Fibroblast of skin of back (primary cell): ENCODE measurements around the gene DNAJC8. TPM values are rescaled to one million over a fixed set of nuclear protein-coding genes. Genes with fewer than 3 reads are reported as not detected.
A peak's percentile ranks its signal among the peaks of the same experiment; 100 is the strongest.

ENCODE experiments used
- DNase-seq: peaks from one replicate; pipeline ENCODE4 v3.0.0-alpha.2; 2013
- polyA plus RNA-seq, 2 experiments: library from polyadenylated mRNA; unstranded; fragments of 120-200 nt; gene quantifications; one replicate each; pipeline ENCODE4 v1.2.1, GENCODE V29; 2013; ENCODE audit not compliant: insufficient read length in 2 of 2

Gene DNAJC8, protein sequence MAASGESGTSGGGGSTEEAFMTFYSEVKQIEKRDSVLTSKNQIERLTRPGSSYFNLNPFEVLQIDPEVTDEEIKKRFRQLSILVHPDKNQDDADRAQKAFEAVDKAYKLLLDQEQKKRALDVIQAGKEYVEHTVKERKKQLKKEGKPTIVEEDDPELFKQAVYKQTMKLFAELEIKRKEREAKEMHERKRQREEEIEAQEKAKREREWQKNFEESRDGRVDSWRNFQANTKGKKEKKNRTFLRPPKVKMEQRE
- polyA plus RNA-seq (2013, experiment 1 of 2; ENCODE audit: insufficient read length) = 105 TPM
- polyA plus RNA-seq (2013, experiment 2 of 2; ENCODE audit: insufficient read length) = 96.1 TPM

DNA sequence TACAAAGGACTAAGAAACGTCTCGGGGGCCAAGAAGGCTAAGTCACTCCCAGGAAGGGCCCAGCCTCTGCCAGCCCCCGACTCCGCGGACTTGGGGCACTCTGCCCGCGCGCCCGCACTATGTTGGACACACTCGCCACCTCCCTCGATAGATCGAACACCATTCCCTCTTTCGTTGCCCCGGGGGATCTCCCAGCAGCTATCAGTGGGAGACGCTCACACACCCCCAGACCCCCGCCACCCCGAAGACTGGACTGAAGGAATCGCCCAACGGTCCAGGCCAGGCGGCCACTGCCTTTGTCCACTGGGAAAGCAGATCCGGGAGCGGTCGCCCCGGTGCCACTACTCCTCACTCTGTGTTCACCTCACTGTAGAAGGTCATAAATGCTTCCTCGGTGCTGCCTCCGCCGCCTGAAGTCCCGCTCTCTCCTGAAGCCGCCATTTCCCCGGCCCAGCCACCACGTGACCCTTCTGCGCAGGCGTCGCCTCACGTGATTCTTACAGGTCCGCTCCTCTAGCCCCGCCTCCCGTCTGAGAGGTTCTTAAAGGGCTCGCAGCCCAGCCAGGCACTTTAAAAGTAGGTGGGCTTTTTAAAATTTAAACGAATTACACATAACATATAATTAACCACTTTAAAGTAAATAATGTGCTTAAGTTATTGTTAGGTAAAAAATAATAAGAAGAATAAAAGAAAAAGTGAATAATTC, at the start of gene DNAJC8:
Gene DNAJC8, minus strand, starts transcription at position 472 of the 706 bp plus-strand sequence. Its CDS starts 31 bp downstream, at position 441.
- peak; percentile 92 for DNase-seq

DNA sequence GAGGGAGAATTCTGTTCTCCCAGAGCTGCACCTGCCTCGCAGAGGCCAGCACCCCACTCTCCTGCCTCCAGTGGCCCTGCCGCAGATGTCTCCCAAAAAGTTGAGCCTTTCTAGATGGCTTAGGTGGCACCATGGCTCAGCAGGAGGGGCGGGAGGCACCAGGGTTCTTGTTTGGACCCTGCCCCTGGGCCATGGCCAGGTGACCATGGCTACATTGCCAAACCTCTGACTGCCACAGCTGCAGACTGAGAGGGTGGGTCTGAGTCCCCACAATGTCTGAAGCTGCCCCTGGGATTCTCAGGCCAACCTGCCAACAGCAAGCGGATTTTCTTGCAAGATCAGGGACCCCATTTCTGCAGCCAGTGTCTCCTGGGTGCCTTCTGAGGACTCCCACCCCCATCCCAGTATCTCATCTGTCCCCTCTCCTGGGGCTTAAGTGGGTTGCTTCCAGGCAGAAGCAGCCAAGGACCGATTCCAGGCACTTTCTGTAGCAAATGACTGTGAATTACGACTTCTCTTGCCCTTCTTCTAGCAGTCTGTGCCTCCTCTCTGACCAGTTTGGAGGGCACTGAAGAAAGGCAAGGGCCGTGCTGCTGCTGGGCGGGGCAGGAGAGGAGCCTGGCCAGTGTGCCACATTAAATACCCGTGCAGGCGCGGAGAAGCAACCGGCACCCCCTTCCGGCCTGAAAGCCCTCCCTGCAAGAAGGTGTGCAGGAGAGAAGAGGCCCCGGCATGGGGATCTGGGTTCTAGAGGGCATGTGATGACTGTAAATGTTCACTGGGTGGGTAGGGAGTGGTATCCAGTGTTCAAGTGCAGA, 49.0 kb upstream of the DNAJC8 start:
- no peak for DNase-seq

DNA sequence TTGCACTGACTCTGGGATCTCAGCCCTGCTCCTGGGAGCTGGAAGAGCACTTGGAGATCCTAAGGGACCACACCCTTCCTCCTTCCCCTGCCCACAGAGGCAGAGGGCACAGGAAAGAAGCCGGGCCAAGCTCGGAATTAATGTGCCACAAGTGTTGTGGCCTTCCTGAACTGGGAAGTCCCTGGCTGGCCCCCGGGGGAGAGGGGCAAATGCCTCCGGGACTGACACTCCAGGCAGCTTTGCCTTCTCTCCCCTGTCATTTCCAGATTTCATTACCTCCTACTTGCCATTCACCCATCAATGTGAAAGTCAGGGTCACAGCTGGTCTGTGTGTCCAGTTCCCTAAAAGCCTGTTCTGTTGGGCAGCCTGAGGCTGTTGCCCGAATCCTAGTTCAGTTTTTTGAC, 48.1 kb upstream of the DNAJC8 start:
- DNase-seq = no peak

DNA sequence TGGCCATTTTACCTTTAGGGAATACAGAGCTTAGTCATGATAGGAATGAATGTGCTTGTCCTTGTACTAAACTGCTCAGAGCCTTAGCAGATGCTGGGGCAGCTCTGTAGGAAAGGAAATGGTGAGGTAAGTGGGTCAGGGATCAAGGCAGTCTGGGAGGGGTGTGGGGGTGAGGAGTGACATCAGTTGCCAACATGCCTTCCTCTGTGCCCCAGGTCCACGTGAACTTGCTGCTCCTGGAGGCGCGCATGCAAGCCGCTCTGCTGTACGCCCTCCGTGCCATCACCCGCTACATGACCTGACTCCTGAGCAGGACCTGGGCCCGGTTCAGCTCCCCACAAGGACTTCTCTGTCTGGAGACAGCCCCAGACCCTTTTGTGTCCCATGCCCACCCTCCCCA, 47.7 kb upstream of the DNAJC8 start:
- no peak for DNase-seq

DNA sequence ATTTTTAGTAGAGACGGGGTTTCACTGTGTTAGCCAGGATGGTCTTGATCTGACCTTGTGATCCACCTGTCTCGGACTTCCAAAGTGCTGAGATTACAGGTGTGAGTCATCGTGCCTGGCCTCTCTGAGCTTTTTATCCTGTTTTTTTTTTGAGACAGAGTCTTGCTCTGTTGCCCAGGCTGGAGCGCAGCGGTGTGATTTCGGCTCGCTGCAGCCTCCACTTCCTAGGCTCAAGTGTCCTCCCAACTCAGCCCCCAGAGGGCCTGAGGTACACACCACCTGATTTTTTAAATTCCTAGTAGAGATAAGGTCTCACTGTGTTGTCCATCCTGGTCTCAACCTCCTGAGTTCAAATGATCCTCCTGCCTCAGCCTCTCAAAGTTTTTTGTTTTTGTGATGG, 46.9 kb upstream of the DNAJC8 start:
- DNase-seq = no peak

DNA sequence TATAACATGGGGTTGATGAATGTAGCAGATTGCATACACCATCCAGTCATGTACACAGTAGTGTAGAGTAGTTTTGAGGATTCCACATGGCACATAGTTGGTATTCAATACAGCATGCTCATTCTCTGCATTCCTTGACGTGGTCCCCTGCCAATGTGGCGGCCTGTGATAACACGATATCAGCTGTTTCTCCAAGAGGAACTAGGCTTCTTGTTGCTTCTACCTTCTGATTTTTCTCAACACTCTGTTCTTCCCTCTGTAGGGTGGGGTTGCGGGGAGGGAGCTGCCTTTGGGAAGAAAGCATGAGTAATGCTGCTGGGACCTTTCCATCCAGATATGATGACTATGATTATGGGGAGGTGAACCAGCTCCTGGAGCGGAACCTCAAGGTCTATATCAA, 45.9 kb upstream of the DNAJC8 start:
- DNase-seq = no peak

DNA sequence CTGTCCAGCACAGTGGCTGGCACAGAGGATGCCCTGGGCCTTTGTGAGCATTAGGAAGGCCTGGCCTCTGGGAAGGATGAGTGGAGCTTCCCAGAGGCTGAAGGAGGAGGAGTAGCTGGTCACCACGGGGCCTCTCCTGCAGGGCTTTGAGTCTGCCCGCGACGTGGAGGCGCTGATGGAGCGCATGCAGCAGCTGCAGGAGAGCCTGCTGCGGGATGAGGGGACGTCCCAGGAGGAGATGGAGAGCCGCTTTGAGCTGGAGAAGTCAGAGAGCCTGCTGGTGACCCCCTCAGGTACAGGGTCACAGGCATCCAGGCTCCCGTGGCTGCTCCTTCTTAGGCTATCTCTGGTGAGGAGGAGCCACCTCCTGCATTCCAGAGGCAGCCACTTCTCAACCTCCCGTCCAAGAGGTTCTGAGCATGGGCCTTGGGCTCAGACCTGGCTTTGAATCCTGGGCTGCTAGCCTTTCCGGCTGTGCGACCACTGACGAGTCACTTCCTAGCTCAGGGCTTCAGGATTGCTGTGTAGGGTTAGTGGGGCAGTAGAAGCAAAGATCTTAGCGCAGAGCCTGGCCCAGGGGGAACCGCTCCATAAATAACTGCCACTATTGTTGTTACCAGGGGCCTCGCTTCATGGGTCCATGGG, 40.5 kb upstream of the DNAJC8 start:
- DNase-seq = no peak

DNA sequence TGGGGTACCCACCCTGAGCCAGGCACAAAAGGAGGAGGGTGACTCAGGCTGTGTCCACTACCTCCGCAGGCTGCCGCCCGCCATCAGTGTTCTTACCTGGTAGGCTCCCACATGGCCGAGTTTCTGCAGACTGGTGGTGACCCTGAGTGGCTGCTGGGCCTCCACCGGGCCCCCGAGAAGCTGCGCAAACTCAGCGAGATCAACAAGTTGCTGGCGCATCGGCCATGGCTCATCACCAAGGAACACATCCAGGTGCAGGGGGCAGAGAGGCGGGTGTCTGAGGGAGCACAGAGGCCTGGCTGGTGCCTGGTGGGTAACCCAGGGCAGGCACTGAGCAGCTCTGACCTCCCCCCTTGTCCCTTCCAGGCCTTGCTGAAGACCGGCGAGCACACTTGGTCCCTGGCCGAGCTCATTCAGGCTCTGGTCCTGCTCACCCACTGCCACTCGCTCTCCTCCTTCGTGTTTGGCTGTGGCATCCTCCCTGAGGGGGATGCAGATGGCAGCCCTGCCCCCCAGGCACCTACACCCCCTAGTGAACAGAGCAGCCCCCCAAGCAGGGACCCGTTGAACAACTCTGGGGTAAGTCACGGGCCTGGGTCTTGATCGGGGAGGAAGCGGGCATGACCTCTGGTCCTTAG, 39.5 kb upstream of the DNAJC8 start:
- DNase-seq = no peak

DNA sequence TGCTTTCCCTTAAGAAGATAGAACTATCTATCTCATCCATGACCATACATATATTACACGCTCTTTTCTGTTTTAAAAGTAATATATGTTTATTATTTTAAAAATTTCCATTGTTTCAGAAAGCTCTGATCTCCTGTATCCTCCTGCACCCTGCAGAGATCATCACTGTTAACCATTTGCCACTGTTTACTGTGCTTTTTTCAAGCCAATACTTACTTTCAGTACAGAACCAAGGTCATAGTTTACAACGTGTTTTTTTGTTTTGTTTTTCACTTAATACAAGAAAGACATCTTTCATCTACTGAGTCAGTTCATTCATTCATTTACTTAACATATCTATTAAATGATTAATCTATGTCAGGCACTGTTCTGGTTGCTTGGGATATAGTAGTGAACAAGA, 36.7 kb upstream of the DNAJC8 start:
- DNase-seq = no peak

DNA sequence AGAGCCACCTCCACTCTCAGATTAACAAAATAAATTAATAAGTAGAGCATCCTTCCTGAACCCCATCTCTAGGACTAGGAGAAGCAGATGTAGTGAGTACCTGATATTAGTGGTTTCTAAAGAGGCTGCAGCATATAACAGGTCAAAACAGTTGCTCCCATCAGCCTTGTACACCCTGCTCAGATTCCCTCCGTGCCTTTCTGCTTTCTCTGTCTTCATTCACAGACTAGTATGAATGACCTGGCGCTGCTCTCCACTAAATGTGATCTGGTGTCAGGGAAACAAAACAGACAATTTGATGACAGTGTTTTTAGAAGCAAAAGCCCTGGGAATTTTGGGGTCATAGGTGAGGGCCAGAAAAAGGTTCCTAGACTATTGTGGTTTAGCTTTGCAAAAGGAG, 34.8 kb upstream of the DNAJC8 start:
- DNase-seq = no peak

DNA sequence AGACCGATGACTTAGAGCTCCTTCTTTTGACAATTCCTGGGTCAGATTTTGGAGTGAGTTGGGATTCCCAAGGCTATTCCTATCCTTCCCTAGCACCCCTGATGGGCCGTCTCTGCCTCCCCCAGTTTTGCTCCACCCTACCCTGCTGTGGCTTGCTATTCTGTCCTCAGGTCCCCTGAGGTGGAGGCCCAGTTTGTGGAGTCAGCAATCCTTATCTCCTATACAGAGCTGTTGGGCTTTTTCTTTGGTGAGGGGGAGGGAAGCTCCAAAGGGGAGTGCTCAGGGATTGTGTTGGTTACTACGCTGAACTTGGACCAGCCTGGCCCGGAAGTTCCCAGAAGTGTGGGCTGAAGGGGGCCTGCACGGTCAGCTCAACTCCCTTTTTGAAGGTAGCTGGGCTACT, 34.1 kb upstream of the DNAJC8 start:
- no peak for DNase-seq

DNA sequence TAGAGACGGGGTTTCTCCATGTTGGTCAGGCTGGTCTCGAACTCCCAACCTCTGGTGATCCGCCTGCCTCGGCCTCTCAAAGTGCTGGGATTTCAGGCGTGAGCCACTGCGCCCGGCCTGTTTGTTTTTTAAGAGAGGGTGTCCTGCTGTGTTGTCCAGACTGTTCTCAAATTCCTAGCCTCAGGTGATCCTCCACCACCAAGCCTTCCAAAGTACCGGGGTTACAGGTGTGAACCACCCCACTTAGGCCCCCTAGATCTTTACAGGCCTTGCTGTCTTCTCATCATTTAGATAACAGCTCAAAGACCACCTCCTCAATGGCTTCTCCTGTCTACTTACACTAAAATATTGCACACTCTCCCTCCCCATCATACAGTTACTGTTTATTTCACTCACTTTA, 32.7 kb upstream of the DNAJC8 start:
- no peak for DNase-seq

DNA sequence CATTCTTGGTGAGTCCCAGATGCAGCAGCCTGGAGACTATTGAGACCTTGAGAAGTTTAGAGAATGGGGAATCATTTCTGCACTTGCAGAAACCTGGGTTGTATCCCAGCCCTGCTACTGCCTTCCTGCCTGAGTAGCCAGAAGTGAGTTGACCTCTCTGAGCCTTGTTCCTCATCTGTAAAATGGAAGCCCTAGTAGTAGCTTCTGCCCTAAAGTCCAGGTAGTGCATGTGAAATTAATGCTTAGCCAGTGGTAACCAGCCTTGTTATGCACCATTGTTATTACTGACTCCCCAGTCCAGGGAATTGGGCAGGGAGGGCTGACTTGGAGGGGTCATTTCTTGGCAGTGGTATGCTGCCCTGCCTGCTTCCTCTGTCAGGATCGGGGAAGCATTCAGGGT, 32.1 kb upstream of the DNAJC8 start:
- no peak for DNase-seq

DNA sequence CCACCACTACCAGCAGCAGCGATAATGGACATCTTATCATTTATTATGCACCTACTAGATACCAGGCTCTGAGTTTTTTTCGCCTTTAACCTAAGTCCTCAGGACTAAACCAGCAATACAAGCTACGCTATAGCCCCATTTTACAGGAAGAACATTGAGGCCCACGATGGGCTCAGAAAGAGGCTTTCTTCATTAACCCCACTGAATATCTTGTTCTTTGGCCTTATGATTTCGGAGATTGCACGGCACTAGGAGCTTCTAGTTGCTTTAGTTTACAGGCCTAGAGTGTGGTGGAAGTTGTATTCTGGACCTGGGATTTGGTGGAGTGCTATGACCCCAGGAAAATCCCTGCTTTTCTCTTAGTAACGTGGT, 28.0 kb upstream of the DNAJC8 start:
- DNase-seq = no peak

DNA sequence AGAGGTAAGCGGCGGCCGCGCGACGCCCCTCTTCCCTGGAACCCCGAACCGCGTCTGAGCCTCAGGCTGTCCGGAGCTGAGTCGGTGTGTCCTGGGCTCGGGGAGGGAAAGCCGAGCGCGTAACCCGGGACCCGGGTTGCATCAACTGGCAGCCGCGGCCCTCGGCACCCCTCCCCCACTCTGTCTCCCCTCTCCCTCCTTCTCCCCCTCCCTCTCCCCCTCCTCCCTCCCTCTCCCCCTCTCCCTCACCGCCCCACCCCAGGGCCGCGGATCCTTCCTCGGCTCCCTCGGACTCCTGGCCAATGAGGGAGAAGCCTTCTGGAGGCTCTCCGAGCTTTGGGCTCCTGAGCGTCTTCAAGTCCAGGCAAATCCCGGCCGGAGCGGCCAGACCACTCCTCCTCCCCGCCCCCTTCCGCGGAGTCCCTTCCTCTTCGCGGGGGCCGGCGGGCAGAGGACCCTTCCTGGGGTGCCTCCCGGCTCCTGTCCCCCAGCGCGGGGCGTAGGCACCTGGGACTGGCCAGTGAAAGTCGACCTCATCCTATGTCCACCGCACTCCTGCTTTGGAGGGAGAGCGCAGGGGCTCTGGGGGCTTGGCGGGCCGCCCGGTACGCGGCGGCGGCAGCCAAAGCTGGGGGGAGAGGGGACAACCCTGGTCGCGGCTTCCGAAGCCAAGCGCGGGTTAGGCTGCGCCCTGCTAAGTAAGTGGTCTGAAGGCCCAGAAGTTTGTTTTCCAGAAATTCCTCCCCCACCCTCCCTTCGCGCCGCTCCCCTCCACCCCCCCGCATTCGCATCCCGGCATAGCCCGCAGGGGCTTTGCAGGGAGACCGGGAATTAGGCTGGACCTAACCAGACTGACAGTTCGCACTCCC, 27.3 kb upstream of the DNAJC8 start:
- peak; percentile 84 for DNase-seq

DNA sequence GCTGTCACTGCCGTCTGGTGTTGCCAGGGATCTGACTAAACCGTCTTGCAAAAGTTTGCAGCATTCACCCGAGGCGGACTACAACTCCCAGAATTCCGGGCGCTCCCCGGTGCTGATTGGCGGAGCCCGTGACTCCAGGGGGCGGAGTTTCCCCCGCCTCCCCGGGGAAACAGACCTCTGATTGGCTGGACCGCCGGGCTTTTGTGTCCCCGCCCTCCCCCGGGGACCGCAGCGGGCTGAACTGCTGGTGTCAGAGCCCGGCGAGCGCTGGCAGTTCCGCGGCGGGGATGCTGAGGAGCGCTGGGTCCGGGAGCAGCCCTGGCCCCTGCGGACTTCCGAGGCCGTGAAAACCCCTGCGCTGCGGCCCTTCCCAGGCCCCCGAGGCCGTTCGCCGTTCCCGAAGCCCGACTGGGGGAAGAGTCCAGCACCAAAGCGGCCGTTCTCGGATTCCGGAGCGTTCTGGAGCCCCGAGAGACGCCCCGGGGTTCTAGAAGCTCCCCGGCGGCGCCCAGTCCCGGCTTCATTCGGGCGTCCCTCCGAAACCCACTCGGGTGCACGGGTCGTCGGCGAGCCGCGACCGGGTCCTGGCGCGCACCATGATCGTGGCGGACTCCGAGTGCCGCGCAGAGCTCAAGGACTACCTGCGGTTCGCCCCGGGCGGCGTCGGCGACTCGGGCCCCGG, 26.6 kb upstream of the DNAJC8 start, which contains the start of gene SESN2:
Gene SESN2, plus strand, starts transcription at position 267 of the 682 bp plus-strand sequence. Its CDS starts 330 bp downstream, at position 597.
- peak; percentile 99 for DNase-seq

DNA sequence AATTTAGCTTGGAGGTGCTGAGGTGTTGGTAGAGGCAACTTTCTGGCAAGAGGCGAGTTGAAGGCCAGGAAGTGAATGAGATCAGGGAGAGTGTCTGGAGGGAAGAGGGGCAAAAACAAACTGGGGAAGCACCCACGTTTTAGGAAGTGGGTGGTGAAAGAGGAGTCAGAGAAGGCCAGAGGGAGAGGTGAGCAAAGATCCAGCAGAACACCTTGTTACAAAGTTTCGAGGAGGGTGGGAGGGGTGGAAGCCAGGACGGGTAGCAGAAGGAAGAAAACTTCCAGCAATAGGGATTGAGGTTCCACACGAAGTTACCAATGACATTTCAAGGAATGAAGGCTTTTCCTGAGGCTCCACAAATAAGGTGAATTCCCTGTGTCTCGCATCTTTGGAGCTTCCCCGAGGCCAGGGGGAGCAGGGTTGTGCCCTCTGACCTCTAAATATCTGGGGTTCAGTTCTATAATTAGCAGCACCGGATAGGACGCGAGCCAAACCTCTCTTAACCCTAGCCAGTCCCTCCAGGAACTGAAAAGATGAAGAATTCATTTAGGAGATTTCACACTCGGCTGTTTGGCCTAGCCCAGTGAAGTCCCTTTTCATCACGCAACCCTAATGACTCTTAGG, 25.9 kb upstream of the DNAJC8 start:
- peak; percentile 27 for DNase-seq

DNA sequence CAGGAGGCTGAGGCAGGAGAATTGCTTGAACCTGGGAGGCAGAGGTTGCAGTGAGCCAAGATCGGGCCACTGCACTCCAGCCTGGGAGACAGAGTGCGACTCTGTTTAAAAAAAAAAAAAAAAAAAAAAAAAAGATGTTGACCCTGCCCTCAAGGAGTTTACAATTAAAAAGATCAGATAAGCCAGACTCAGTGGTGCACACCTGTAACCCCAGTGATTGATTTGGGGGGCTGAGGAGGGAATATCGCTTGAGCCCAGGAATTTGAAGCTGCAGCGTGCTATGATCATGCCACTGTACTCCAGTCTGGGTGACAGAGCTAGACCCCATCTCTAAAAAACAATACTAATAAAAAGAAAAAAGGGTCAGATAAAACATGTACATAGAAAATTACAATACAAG, 24.9 kb upstream of the DNAJC8 start:
- DNase-seq = no peak

DNA sequence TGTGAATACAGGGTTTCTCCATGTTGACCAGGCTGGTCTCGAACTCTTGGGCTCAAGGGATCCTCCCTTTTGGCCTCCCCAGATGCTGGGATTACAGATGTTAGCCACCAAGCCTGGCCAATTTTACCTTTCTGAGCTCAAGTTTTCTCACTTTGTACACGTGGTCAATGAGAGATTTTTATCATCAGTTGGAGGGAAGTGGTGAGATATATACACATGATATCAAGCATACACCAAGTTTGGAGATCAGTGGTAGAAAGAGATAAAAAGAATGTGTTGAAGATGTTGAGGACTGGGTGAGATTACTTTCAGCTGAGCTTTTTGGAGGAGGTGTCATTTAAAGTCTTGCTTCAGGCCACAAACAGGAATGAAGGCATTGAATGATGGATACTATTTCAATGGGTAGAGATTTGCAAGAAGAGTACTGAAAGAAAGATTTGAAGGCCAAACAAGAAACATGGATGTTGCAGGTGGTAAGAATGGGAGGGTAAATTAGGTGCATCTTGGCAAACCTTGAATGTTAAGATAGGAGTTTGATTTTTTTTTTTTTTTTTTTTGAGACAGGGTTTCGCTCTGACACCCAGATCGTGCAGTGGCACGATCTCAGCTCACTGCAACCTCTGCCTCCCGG, 23.5 kb upstream of the DNAJC8 start:
- no peak for DNase-seq

DNA sequence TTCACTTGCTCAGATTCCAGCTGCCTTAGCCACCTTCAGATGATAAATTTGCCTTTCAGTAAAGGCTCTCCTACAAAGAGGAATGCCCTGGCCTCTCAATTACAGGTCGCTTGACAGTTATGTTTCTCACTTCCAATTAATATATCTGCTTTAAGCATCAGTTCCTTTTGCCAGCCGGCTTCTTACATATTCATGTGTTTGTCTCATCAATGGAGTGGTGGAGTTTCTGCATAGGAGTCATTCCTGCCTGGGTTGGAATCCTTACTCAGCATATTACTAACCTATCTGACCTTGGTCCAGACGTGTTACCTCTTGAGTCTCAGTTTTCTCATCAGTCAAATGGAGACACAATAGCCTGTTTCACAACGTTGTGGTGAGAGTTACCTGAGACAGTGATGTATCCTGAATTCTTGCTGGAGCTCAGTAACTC, 17.1 kb upstream of the DNAJC8 start:
- no peak for DNase-seq
